HG03097 (cell line): ENCODE data around the gene SUFU.

Source experiments
- ATAC-seq: cut with Tn5 transposase; IDR thresholded peaks from one replicate; pipeline ENCODE4 v1.9.1; 2021; ENCODE audit not compliant: unreplicated experiment, low FRiP score

Gene SUFU

DNA sequence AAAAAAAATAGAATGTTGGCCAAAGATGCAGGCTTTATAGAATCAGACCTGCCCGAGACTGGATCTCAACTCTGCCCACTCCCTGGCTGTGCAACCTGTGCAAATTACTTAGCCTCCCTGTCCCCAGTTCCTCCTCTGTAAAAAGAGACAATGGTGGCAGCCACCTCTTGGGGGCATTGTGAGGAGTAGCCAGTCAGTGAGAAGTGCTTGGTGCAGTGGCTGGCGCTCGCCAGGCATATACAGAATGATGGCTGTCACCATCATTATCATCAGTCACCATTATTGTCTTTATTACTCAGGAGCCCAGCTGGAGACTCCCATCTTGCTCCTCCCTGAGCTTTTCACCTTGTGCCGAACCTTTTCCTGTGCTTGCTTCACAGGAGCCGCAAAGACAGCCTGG, 111.1 kb downstream of the SUFU start:
- no peak for ATAC-seq

GRCh38 chr10:102615361-102615760, 111.6 kb downstream of the SUFU start:
- ATAC-seq = no peak

- ATAC-seq = no peak
These were observed 112.4 kb downstream of the SUFU start for GRCh38 chr10:102616066-102616770.

DNA sequence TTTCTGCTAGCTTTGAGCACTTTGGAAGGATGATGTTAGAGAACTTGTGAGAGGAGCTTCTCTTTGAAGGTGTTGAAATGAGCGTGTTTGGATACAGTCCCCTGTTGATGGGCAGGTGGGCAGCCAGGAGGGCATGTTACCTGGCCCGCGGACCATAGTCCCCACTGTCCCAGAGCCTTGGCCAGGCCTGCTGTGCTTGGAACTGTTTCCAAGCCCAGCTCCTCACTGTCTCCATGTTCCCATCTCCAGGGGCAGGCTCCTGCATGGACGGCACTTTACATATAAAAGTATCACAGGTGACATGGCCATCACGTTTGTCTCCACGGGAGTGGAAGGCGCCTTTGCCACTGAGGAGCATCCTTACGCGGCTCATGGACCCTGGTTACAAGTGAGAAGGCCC, 113.3 kb downstream of the SUFU start:
- no peak for ATAC-seq

GRCh38 chr10:102617816-102618215, 114.0 kb downstream of the SUFU start:
- no peak for ATAC-seq

- no peak for ATAC-seq
These were observed 115.7 kb downstream of the SUFU start for GRCh38 chr10:102619281-102619981.

- no peak for ATAC-seq
These were observed 116.4 kb downstream of the SUFU start for GRCh38 chr10:102620138-102620590.

DNA sequence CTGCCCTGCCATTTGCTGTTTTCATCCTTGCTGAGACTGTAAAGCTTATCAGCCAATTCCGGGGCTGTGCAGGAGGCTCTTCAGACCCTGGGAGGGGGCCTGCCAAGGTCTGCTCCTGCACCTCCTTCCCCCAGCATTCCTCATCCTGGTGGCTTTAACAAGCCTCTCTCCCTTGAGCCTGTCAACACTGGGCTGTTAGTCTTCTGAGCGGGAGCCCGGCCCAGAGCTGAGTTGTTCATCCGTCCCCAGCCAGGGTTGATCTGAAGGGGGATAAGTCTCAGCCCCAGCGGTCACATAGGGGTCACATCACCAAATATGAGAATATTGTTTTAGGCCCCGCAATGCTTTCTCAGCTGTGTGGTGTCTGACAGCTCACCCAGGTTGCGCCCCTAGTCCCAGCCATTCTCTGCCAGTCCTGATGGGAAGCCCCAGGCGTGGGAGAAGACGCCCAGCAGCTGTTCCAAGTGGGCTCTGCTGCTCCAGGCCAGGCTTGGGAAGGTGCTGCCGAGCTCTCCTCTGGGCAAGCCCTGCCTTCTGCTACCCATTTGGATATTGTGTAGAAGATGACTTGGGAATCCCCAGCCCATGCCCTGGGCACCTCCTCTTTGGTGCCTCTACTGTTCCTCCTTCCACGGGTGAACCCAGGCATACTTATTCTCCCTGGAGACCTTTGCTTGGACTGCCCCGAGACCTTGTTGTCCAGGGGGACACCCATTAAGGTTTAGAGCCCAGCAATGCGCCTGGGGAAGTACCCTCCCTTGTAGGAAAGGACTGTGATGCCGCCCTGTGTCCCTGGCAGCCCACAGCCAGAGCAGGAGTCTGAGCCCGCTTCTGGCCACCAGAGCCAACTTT, 117.0 kb downstream of the SUFU start:
- no peak for ATAC-seq

DNA sequence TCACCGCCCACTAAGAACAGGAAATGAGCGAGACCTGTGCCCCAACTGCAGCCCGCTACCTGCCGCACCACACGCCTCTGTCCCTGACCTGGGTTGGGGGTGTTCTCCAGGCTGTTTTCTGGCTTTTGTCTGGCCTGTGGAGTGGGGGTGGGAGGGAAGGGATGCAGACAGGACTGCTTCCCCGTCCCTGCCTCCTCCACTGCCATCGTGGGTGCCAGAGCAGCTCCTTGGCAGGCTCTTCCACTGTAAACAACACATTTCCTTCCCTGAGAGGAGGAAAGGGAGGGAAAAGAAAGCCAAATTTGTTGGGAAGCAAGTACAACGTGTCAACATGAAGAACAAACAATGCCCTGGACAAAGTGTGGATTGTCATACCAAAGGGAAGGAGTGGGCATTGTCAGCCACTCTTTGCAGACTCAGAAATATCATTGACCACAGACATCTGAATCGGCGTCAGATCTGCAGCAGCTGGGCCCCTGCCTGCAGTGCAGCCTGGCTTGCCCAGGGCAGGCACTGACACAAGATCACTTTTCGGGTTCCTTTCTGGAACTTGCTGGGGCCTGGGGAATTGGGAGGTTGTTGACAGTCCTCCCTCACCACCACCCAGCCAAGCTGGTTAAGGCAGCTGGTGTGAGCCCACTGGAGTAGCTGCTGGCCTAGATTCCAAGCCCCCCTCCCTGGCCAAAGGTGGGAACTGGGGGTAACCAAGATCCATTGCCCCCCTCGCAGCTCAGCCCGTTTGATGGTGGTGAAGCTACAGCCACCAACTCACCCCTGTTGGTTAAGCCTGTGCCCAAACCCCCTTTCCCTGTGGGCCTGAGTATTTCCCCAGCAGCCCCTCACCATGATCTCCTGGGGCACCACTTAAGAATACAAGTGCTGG, 117.9 kb downstream of the SUFU start:
- no peak for ATAC-seq

- no peak for ATAC-seq
These were observed 120.3 kb downstream of the SUFU start for GRCh38 chr10:102624094-102624493.

- ATAC-seq = no peak
These were observed 121.2 kb downstream of the SUFU start for GRCh38 chr10:102624751-102625645.

DNA sequence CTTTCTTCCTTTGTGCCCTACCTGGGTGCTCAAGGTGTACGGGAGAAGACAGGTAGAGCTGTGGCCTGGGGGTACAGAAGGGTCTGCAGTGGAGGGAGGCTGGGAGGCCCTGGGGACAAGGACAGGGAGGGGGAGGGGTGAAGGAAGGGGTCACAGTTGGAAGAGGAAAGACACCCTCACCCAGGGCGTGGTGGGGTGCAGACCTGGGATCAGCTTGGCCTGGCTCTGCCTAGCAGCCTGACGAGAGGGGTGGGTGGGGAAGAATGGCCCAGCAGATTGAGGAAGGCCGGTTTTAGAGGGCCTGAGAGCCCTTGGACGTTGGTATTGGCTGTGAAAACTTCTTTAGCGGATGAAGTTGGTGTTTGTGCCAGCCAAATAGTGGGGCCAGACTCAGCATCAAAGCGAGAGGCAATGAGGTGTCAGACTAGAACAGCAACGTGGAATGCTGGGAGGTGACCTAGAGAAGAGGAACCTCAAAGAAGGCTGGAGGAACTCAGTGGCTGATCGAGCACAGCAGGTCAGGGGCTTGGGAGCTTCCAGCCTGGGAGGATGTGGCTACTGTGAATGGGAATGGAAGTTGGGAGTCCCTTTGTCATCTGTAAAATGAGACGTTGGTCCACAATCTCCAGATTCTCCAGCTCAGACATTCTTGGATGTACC, 122.4 kb downstream of the SUFU start:
- ATAC-seq = no peak

- no peak for ATAC-seq
These were observed 123.5 kb downstream of the SUFU start for GRCh38 chr10:102627291-102627735.

- no peak for ATAC-seq
These were observed 124.0 kb downstream of the SUFU start for GRCh38 chr10:102627736-102628293.

DNA sequence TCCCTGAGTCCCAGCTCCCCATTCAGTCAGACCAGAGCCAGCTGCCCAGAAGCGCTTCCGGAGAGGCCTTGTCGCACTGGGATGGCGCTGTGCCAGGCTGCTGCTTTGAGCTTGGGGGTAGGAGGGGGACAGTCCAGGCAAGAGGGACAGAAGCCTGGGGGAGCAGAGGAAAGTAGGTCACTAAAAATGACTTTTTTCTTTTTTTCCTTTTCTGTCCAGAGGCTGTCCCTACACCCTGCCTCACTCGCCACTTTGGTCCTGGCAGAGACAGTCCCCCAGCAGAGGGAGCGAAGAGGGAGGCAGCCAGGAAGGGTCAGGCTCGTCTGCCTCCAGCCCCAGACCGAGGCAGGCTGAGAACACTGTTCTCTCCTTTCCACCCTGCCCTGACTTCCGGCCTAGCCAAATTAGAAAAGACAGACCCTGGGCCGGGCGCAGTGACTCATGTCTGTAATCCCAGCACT, 124.7 kb downstream of the SUFU start:
- ATAC-seq = no peak

GRCh38 chr10:102629661-102630614, 126.2 kb downstream of the SUFU start:
- no peak for ATAC-seq

- no peak for ATAC-seq
These were observed 126.9 kb downstream of the SUFU start for GRCh38 chr10:102630663-102631062.
